Activated T-cell treated with anti-CD3 and anti-CD28 coated beads for 24 hours (primary cell): ENCODE data around the gene PRDM16.

Experiments
- DNase-seq: peaks from one replicate; pipeline ENCODE4 v3.0.0-alpha.2; 2020; ENCODE audit warnings: low read depth

PRDM16 gene

DNA sequence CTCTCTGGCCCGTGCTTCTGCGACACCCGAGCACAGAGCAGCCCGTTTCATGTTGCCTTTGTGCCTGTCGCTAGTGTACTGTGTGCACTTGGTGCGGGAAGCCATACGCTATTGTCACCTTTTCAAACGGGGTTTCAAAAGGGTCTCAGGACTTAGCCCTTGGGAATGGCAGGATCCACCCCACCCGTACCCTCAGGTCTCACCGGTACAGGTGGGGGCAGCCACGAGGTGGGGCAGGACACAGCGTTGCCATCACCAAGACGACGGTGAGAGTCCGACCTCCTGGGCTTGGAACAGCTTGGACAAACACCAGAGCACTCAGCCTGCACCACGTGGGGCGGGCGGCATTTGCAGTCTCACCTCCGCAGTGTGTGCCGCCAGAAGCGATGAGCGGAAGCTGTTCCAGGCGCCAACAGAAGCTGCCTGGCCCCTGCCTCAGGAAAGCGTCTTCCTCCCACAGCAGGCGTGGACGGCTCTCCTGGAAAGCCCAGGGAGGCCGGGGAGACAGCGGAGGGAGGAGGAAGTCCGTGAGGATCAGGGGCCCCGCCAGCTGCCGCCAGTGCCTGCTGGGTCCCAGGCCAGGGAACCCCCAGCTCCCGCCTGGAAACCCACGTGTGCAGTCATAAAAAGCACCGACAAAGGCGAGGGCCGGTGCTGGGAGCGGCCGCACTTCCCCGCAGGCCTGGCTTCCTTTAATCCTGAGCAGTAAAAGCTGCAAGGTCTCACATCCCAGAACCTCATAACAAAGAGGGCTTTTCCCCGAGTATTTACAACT is 254.2 kb downstream of the PRDM16 start:
- no peak for DNase-seq

DNA sequence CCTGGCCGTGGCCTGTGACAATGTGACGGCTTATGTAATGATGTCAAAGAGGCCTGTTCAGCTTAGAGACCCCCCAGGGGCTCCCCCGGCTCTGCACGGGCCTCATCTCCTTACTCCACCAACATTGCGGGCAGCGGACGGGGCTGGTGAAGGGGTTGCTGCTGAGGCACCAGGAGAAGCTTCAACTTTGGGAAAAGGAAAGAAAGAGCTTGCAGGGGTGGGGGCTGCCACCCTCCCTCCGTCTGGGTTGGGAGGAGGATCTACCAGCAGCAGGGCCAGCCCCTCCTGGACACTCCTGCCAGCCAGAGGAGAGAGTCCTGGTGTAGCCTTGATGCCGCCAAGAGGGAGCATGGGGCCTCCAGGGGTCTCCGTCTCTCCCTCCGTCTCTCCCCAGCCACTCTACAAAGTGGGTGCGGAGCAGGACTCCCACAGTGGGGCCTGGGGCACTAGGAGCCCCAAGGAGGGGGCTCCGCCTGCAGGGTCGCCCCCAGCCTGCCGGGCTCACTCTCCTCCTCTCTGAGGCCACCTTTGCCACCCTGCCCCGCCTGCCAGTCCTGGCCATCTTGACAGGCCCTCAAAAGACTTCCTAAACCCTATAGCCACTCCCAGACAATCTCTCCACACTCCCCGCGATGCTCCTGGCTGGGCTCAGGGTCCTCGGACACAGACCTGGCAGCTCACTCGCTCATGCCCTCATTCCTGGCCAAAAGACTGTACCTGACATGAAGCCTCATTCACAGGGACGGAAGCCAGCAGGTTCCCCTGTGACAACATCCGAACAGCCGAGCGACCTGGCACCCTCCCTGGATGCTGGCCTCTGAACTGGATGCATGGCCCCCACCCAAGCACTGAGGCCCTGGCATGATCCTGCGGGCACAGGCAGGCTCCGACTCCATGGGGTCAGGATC is 255.0 kb downstream of the PRDM16 start:
- no peak for DNase-seq

DNA sequence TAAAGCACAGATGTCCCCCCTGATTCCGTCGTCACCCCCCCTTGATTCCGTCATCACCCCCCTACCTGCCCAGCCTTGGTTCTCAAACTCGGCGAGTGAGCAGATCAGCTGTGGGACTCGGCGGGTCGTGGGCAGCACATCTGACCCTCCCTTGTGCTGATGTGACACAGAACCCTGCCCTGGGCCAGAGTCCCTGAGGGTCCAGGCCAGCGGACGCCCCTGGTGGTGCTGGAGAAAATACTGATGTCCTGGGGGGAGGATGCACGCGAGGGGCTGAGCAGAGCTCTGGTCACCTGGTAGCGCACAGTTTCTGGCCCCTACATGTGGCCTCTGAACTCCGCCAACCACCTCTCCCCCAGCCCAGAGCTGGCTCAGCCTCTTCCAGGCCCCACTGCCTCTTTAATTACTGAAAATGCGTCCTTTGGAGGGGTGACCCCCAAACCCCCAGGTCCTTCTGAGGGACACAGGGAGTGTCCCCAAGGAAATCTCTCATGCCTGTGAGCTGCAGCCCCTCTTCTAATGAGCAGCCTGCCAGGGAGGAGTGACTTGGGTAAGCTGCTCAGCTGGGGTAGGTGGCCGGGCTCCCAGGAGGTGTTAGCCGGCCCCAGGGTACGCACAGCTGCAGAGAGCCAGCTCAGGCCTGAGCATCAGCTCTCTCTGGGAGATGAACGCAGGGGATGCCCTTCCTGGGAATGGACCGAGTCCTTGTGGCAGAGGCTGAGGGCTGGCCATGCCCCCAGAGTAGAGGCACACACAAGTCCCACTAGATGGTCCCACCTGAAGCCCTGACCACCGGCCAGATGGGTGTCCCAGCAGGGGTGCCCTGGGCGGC is 255.9 kb downstream of the PRDM16 start:
- DNase-seq = no peak

DNA sequence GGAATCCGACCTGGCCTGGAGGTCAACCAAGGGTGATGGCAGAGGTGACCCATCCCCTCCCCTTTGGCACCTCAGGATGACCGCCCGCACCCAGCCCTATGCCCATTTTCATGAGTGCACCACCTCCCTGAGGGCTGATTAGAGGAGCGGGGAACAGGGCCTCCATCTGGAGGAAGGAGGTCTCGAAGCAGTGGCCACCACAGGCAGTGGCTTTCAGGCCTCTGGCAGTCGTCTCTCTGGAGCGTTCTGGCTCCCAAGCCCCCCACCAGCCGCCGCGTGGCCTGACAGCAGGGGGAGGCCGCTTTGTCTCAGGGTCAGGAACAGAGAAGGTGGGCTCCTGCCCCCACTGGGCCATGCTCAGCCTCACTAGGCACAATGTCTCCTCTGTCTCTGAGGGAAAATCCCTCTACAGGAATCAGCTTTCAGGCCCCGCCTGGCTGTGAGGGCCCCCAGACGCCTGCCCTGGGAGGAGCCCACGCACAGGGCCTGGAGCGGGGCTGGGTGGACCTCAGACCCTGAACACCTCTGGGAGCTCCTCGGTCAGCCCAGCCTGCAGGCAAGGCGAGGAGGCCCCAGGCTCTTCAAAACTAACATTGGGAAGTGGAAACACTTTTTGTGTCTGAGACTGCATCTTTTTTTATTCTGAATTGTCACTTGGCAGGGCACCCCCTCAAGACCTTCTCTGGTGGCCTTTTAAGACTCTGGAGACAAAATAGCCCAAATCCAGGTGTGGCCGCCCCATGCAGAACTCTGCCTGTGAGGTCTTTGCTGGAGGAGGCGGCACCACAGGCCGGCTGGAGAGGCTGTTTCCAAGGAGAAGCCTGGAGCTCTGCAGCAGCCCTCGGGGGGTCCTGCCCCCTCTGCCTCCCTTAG is 257.7 kb downstream of the PRDM16 start:
- DNase-seq = no peak

DNA sequence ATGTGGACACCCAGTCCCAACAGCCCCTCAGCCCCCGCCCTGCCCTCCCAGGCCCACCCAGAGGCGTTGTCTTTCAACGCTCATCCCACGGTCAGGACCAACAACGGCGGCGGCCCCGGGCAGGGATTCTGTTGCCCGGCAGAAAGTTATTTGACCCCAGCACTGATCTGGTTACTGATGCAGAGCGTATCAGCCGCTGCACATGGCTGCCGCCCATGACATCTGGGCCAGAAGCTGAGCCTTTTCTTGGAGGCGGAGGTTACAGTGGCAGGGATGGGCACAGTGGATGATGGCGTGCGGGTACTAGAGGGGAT is 258.3 kb downstream of the PRDM16 start:
- no peak for DNase-seq

DNA sequence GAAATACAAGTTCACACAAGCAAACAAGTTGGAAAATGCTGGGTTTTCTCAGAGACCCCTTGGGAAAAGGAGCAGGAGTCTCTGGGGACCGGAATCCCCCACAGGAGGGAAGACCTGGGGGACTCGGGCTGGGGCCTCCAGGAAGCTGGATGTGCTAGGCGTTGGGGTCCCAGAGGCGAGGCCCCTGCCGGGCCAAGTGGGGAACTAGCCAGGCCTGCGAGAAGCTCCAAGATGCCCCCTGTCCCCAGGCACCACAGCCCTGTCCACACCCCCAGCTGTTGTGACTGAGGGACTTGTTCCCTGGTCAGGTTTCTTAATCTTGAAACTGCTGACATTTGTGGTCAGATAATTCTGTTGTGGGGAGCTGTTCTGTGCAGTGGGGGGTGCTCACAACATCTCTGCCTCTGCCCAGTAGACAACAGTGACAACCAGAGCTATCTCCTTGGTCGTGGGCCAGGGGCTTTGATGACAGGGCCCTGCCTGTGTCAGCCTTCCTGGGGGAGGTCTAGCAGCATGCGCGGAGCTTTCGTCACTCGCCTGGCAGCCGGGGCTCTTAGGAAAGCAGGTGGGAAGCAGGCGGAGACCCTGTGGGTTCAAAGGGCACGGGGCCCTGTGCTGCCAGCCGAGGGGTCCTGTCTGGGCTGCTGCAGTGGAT is 259.1 kb downstream of the PRDM16 start:
- no peak for DNase-seq

DNA sequence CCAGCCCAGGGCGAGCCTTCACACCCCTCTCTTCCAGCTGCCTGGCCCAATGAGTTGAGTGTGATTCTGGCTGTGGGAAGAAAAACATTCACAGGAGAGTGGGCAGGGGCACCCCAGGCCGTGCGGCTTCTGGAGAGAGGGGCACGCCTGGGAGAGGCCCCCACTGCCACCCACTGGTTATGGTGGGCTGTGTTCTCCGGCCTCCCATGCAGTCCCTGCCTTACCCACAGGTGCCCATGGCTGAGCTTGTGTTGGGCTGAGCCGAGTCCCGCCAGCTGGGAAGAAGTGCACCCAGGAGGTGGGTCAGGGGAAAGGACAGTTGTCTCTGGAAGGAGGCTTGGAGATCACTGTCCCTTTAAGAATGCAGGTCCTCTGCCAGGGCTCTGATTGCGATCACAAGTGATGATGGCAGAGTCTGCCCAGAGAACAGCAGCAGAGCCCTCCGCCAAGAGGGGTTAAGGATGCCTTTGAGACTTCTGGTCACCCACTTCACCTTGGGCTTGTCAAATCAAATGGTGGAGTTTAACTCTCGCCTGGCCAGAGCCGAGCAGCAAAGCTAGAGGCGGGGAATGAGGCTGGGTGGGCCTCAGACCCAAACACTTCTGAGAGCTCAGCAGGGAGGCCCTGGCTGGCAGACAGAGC is 260.8 kb downstream of the PRDM16 start:
- no peak for DNase-seq

DNA sequence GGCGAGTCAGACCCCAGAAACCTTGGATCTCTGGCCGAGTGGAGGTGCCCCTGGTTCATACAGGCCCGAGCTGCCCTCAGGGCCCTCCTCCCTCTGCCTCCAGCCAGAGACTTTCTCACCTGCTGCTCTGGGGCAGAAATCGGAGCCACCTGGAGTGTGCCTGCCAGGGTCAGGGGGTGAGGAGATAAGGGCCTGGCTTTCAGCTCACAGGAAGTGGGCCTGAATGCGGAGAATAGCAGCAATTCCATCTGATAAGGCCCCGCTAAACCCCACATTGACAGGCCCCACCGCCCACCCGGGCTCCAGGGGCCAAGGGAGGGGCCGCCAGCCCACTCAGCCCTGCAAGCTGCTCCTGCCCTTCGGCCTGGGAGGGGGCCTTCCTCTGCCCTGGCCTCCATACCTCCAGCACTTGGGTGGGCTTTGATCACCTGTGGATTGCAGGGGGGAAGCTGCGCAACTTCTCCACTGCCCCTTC is 261.8 kb downstream of the PRDM16 start:
- DNase-seq = no peak

DNA sequence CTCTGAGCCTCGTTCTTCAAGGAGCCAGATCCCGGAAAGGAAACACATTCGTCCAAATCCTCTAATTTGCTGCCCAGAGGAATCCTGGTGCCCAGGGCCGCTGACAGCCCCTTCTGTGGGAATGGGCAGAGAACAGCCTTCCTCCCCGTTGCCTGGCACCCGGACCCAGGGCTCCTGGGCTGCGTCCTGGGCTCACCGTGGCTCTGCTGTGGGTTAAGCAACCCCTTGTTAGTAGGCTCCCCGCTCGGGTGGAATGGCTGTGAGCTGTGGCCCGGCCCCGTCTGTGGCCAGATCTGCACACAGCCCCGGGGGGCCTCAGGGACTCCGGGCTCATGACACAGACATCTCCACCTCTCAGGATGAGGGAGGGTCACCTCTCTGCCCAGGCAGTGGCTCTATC is 262.6 kb downstream of the PRDM16 start:
- DNase-seq = no peak

DNA sequence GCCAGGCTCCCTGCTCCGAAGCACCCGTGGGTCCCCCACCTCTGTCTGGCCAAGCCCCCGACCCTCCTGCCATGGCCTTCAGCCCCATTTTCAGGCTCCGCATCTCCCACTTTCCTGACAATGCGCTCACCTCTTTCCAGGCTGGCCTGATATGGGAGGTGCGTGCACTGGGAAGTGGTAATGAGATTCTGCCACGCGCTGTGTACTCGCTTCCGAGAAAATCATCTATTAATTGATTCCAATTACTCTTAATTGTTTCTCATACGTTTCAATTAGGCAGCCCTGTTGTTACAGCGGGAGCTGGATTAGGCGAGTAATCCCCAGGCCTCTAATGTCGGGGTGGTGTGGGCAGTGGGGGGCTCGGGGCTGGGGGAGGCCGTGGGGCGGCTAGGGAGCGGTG is 263.0 kb downstream of the PRDM16 start:
- DNase-seq = no peak

DNA sequence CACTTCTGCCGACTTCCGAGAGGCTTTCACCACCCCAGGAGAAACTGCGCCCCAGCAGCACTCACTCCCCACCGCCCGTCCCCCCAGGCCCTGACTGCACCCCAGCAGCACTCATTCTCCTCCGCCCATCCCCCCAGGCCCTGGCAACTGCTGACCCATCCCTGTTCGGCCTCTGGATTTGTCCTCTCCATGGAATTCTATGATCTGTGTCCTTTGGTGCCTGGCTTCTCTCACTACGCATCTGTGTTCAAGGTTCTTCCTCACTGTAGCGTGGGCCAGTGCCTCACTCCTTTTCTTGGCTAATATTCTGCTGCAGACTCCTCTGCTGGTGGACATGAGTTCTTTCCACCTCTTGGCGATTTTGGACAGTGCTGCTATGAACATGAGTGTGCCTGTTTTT is 263.7 kb downstream of the PRDM16 start:
- no peak for DNase-seq

DNA sequence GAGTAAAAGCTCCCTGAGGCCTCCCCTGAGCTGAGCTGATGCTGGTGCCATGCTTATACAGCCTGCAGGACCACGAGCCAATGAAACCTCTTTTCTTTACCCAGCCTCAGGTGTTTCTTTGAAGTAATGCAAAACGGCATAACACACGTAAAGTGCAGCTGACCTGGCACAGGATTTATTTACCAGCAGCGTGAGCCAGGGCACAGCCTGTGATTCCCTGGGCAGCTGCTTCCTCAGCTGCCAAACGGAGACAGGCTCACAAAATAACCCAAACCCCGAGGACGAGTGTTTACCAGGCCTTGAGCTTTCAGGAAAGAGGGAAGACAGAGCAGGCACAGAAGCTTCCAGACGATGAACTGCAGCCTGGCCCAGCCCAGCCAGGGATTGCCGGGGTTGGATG is 264.9 kb downstream of the PRDM16 start:
- DNase-seq = no peak

DNA sequence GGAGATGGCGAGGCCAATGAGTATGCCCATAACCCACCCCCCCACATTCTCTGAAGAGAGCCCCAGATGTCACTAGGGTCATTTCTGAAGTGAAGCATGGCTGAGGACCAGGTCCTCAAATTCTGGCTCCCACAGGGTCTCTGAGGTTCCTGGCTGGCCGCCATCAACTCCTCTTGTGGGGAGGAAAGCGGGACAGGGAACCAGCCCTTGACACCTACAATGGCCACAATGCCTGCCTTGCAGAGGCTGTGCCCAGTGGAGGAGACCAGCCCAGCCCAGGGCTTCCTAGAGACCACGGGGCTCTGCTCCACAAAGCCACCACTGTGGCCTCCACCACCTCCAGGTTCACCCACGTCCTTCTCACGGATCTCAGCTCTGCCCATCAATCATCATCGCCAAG is 265.4 kb downstream of the PRDM16 start:
- no peak for DNase-seq

DNA sequence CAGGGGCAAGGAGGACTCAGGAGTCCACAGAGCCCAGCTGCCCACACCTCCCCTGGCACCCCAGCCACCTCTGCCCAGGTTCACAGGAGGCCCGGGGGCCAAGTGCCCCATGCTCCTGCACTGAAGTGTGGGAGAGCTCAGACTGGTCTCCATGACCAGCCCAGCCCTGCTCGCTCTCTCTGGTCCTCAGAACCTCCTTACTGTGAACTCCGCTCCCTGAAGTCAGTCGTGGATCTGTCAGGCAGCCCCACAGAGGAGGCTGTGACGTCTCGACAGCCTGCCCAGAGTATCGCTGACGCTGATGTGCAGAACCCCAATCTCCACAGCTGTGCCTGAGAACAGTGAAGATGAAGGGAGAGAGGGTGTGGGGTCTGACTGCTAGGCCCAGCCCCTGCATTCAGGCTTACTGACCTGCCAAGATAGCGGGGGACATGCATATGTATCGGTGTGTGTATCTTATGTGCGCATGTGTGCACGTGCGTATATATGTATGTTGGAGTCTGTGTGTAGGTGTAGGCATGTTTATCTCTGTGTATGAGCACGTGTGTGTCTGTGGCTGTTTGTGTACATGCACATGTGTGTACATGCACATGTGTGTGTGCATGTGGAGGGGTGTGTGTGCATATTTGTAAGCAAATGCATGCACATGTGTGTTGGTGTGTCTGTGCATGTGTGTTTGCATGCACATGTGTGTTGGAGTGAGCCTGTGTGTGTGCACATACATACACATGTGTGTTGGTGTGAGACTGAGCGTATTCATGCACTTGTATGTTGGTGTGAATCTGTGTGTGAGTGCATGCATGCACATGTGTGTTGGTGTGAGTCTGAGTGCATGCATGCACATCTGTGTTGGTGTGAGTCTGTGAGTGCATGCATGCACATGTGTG is 267.0 kb downstream of the PRDM16 start:
- DNase-seq = no peak

DNA sequence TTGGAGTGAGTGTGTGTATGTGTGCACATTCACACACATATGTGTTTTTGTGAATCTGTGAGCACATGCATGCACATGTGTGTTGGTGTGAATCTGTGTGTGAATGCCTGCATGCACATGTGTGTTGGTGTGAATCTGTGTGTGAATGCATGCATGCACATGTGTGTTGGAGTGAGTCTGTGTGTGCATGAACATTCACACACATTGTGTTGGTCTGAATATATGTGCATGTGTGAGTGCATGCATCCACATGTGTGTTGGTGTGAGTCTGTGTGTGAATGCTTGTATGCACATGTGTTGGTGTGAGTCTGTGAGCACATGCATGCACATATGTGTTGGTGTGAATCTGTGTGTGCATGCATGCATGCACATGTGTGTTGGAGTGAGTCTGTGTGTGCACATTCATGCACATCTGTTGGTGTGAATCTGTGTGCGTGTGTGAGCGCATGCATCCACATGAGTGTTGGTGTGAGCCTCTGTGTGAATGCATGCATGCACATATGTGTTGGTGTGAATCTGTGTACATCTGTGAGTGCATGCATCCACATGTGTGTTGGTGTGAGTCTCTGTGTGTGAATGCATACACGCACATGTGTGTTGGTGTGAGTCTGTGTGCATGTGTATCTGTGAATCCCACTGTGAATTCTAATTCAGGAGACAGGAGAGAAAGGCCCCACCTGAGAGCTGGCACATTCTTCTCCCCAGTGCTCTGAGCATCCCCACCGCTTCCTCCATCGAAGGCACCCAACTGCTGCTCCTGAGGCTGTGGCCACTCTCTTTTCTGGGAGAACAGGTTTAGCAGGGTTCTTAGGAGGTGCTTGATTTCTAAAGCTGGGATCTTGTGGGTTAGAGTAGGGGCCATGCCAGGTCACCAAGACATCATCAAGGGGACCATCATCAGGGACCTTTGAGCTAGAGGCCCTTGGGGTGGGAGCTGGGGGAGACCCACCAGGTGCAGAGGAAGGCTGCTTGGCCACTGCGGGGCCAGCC is 267.9 kb downstream of the PRDM16 start:
- DNase-seq = no peak

DNA sequence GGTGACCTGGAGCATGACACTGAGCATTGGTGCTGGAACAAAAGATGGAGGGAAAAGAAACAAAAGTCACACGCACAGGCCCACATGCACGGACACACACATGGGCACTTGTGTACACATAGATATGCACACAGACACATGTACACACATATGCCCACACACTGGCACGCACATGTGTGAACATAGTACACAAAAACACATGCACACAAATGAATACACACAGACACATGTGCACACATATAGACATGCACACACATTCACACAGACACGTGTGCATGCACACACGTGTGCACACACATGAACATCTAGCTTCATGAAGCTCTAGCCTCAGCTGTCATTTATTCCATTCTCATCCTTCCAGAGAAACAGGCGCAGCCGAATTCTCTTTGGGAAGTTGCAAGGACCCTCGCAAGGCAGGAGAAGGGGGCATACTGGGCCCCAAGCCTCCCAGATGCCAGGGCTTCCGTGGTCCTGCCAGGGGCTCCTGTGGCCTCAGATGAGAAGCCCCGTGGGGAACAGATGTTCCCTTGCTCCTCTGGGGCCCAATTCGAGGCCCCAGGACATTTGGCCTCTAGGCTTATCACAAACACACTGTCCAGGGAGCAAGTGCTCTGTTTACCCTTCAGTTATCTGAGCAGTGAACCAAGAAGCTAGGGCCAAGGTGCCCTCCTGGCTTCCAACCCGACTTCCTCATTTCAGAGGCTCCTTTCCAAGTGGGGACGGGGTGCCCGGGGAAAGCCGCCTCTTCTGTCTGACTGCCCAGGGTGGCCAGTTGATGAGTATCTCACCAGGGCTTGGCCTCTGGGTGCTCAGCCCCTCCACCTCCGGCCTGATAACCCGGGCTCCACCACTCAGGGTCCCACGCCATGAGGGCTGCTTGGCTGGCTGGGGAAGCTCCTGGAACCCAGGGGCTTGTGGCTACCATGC is 269.1 kb downstream of the PRDM16 start:
- DNase-seq = no peak

DNA sequence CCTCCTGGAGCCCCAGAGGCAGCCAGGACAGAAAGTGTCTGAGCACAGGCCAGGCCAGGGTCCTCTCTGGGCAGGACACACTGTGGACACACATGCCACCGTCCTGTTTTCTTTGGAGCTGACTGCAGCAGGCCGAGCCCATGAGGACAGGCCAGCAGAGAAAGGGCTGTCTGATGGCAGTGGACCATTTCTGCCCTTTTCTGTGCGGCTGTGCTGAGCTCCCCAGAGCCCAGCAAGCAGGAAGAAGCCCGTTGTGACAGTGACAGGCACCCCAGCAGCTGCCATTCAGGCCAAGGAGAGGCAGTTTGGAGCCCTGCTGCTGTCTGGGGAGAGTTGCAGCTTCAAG is 269.7 kb downstream of the PRDM16 start:
- no peak for DNase-seq
